BJ (cell line): Measurements from ENCODE around the gene ZNF423. TPM values are rescaled to one million over a fixed set of nuclear protein-coding genes. Genes with fewer than 3 reads are reported as not detected.

Source experiments
- CTCF ChIA-PET: fragments of 350-600 bp; formaldehyde crosslinking; extraction: SDS; loops from one replicate; lab custom pipeline; 2021; ENCODE audit warnings: antibody characterized with exemption, inconsistent platforms; lab: Yijun Ruan, JAX
- POLR2A ChIA-PET: fragments of 300-600 bp; sonication (Branson Sonifier 250); formaldehyde crosslinking; extraction: SDS; loops from one replicate; lab custom pipeline; 2021; ENCODE audit warnings: antibody characterized with exemption; lab: Charles Lee
- DNase-seq: peaks from one replicate; pipeline ENCODE4 v3.0.0-alpha.2; 2011; ENCODE audit warnings: low read depth
- H3K27me3 ChIP-seq: 2 replicates; pipeline ENCODE4 v1.6.0; 2011; ENCODE audit warnings: low read length; ENCODE audit not compliant: control insufficient read depth, insufficient read depth
- H3K36me3 ChIP-seq: 2 replicates; pipeline ENCODE4 v1.5.1; 2011; ENCODE audit warnings: low read length; ENCODE audit not compliant: control insufficient read depth, insufficient read depth
- H3K4me3 ChIP-seq: 2 replicates; pipeline ENCODE4 v1.5.1; 2011; ENCODE audit warnings: low read depth, mild to moderate bottlenecking, control low read depth, low read length
- CTCF ChIP-seq: IDR thresholded peaks from 2 replicates; pipeline ENCODE4 v1.5.1; 2011; ENCODE audit warnings: low read depth, mild to moderate bottlenecking, control low read depth, inconsistent platforms, low read length, moderate library complexity; ENCODE audit not compliant: insufficient read depth
- polyA plus RNA-seq: library from polyadenylated mRNA; depleted of rRNA; stranded (reverse); fragments of >200 nt; gene quantifications from 2 replicates; pipeline ENCODE4 v1.2.3, GENCODE V29; 2011

The ZNF423 gene
- polyA plus RNA-seq, 1 experiment, result 0.22 TPM

- DNase-seq, result no peak
- ChIA-PET CTCF (interaction anchor here (1.0 to 1.2 kb wide), 2 partner anchors 13 to 107 kb away, joined by 3 read pairs; no protein-coding TSS in a partner anchor), POLR2A (no interaction called here)
- Histone ChIP-seq H3K4me3 (no peak overlapping the region), H3K27me3 (0 out of 2 replicates have a peak, but pooled peaks cover 1% of the 10 kb centered on the region), H3K36me3 (no peaks in the 10 kb centered on the region)
- TF ChIP-seq CTCF, result no peak
Measured at GRCh38 chr16:49663081-49664065, 192.5 kb downstream of the ZNF423 start.

- ChIA-PET POLR2A (no interaction called here), CTCF (interaction anchor here (1.2 kb wide), 1 partner anchor 106 kb away, joined by 3 read pairs; no protein-coding TSS in a partner anchor)
- no peak for DNase-seq
- TF ChIP-seq CTCF, result no peak
- 0 out of 2 replicates have a peak, but pooled peaks cover 1% of the 10 kb centered on the region for H3K27me3 ChIP-seq
- H3K36me3 ChIP-seq, result no peaks in the 10 kb centered on the region
- no peak overlapping the region for H3K4me3 ChIP-seq
Measured at GRCh38 chr16:49662569-49662968, 193.3 kb downstream of the ZNF423 start.

DNA sequence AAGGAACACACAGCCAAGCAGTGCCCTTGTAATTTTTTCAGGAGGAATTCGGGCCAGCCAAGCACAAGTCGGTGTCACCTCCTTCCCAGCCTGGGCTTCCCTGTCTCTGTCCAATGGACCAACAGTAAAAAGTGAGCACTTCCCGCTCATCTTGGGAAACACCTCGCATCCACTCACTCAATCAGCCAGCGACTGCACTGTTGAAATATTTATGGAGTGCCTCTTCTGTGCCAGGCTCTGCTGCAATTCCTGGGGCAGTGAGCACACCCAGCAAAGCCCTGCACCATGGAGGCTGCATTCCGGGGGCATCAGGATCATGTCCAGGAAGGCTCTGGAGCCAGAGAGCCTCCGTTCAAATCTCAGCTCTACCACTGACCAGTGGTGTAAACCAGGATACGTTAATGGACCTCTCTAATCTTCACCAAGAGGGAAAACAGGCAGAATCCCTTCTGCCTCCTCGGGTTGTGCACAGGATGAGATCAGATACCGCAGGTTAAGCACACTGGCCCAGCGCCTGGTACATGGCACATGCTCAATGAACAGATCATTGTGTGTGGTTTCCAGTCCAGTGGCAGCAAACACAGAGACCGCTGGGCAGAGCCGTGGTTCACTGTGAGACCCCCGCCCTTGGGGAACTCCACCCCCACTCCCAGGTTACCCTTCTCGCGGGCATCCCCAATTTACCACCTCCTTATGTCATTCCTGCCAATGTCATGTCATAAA is 194.3 kb downstream of the ZNF423 start:
- CTCF ChIA-PET, result interaction anchor here (1.2 kb wide), 1 partner anchor 105 kb away, joined by 3 read pairs; no protein-coding TSS in a partner anchor
- no peak for TF ChIP-seq CTCF
- no peak overlapping the region for H3K4me3 ChIP-seq
- DNase-seq, result no peak
- H3K36me3 ChIP-seq, result no peaks in the 10 kb centered on the region
- POLR2A ChIA-PET, result no interaction called here
- 0 out of 2 replicates have a peak, but pooled peaks cover 1% of the 10 kb centered on the region for H3K27me3 ChIP-seq

GRCh38 chr16:49660626-49661025 is 195.3 kb downstream of the ZNF423 start:
- no peak for TF ChIP-seq CTCF
- CTCF ChIA-PET, result interaction anchor here (0.9 kb wide), 1 partner anchor 12 kb away, joined by 3 read pairs; no protein-coding TSS in a partner anchor
- Histone ChIP-seq H3K4me3 (no peak overlapping the region), H3K36me3 (no peaks in the 10 kb centered on the region), H3K27me3 (0 out of 2 replicates have a peak, but pooled peaks cover 1% of the 10 kb centered on the region)
- DNase-seq, result no peak
- POLR2A ChIA-PET, result no interaction called here
